AG04449 (cell line): ENCODE data around the gene ONECUT3.

Experiments used
- CTCF ChIA-PET: fragments of 350-600 bp; formaldehyde crosslinking; extraction: SDS; loops from one replicate; lab custom pipeline; 2021; ENCODE audit warnings: antibody characterized with exemption; lab: Yijun Ruan, JAX
- POLR2A ChIA-PET: fragments of 400-600, 350-600 bp; formaldehyde crosslinking; extraction: SDS; loops from one replicate; lab custom pipeline; 2020; ENCODE audit warnings: antibody characterized with exemption, inconsistent platforms; lab: Yijun Ruan, JAX
- DNase-seq: peaks from one replicate; pipeline ENCODE4 v3.0.0-alpha.2; 2010; ENCODE audit warnings: low read depth, low spot score
- H3K4me3 ChIP-seq: 2 replicates; pipeline ENCODE4 v1.5.1; 2011; ENCODE audit warnings: low read depth, mild to moderate bottlenecking, control low read depth, low read length
- TF ChIP-seq, protein P1 (sequence below): IDR thresholded peaks from one replicate; pipeline ENCODE4 v1.5.1; 2011; ENCODE audit warnings: mild to moderate bottlenecking, moderate library complexity, low read length, control low read depth, inconsistent platforms; ENCODE audit not compliant: insufficient read depth; ENCODE audit errors: missing control alignments

Gene ONECUT3

DNA sequence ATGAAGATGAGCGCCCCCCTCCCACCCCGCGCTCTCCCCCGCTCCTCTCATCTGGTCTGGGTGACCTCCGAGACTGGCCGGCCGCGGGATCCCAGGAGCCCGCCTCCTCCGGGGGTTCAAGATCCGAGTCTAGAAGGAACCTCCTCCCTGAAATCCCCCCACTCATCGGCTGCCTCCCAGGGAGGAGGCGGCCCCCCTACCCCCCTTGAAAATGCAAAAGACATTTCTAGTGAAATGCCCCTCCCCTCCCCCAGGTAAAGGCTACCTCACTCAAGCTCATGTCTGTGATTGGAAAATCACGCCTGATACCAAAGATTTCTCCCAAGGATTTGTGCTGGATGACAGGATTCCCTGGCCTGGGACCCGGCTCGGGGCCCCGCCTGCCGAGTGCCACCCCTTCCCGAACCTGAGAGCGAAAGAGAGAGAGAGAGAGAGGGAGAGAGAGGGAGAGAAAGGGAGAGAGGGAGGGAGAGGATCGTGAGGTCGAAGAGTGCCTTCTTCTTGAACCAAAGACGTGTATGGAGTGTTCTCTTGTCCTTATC is 23.4 kb downstream of the ONECUT3 start:
- no peak for DNase-seq
- CTCF ChIA-PET, result interaction anchor here (0.7 to 3.0 kb wide), 5 partner anchors 9 to 186 kb away, joined by 3 to 17 read pairs (median 4); no protein-coding TSS in a partner anchor
- POLR2A ChIA-PET, result no interaction called here
- H3K4me3 ChIP-seq, result no peak overlapping the region
- TF ChIP-seq, protein P1, sequence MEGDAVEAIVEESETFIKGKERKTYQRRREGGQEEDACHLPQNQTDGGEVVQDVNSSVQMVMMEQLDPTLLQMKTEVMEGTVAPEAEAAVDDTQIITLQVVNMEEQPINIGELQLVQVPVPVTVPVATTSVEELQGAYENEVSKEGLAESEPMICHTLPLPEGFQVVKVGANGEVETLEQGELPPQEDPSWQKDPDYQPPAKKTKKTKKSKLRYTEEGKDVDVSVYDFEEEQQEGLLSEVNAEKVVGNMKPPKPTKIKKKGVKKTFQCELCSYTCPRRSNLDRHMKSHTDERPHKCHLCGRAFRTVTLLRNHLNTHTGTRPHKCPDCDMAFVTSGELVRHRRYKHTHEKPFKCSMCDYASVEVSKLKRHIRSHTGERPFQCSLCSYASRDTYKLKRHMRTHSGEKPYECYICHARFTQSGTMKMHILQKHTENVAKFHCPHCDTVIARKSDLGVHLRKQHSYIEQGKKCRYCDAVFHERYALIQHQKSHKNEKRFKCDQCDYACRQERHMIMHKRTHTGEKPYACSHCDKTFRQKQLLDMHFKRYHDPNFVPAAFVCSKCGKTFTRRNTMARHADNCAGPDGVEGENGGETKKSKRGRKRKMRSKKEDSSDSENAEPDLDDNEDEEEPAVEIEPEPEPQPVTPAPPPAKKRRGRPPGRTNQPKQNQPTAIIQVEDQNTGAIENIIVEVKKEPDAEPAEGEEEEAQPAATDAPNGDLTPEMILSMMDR, result no peak

DNA sequence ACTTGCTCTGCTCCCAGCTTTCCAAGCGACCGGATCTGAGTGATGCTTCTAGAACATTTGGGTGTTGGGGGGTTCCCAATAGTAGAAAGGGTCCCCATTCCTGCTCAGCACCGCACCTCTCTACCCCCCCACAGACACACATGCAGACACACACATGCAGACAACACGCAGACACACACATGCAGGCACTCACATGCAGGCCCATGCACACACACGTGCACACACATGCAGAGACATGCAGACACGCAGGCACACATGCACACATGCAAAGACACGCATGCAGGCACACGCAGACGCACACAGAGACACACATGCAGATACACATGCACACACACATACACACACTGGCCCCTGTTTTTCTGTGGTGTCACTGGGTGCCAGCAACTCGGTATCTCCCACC is 23.8 kb downstream of the ONECUT3 start:
- CTCF ChIA-PET, result interaction anchor here (1.1 to 3.0 kb wide), 4 partner anchors 9 to 187 kb away, joined by 4 to 17 read pairs (median 10); no protein-coding TSS in a partner anchor
- POLR2A ChIA-PET, result no interaction called here

DNA sequence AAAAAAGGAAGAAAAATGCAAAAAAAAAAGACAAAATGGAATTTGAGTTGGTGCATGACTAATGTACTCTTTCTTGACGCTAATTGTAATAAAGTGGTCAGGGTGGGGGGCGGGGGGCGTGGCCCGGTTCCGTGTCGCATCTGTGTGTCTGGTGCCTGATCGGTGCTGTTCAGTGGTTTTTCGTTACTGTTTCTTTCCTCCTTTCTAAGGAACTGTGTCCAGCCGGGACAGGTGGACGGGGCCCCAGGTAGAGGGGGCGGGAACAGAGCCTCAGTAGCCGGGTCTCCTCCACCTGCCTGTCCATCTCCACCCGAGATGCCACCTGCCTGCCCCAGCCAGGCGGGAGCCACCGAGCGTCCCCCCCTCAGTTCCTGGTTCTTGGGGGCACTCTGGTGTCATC is 26.3 kb downstream of the ONECUT3 start:
- H3K4me3 ChIP-seq, result no peak overlapping the region
- CTCF ChIA-PET, result interaction anchor here (1.3 to 5.0 kb wide), 6 partner anchors 9 to 16 kb away, joined by 4 to 60 read pairs (median 8); no protein-coding TSS in a partner anchor
- TF ChIP-seq, protein P1, result no peak
- DNase-seq, result no peak
- POLR2A ChIA-PET, result no interaction called here

More for the DNA sequence above, 23.8 kb downstream of the ONECUT3 start:
- DNase-seq, result no peak
- H3K4me3 ChIP-seq, result no peak overlapping the region
- TF ChIP-seq, protein P1, result no peak

DNA sequence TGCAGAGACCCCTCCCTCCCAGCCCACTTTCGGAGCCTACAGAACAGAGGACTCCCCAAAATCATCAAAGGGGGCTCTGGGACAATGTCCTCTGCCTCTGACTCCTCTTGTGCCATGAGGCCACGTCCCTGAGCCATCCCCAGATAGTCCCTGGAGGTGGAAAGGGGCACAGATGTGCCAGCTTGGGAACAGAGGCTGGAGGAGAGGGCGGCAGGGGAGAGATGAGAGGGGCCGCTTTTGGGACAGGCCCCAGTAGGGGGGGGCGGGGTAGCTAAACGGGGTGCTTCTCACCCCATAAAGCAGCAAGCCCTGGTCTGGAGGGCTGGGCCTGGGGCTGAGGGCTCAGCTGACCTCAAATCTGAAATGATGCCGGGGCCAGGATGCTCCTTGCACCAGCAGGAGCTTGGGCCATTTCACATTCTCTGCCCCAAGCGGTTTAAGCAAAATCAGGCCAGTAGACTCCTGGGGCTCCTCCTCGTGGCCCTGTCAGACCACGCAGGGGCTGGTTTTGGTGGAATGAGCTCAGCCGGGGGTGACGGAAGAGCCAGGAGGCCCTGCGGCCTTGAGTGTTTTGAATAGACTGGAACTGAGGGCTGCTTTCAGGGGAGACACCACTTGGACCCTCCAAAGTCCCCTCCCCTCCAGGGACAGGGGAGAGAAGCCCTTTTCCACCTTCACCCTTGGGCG is 27.1 kb downstream of the ONECUT3 start:
- POLR2A ChIA-PET, result no interaction called here
- TF ChIP-seq, protein P1, result peak; percentile 19
- H3K4me3 ChIP-seq, result no peak overlapping the region
- no peak for DNase-seq
- CTCF ChIA-PET, result interaction anchor here (0.6 to 5.0 kb wide), 8 partner anchors 9 to 1857 kb away, joined by 3 to 60 read pairs (median 16); no protein-coding TSS in a partner anchor

DNA sequence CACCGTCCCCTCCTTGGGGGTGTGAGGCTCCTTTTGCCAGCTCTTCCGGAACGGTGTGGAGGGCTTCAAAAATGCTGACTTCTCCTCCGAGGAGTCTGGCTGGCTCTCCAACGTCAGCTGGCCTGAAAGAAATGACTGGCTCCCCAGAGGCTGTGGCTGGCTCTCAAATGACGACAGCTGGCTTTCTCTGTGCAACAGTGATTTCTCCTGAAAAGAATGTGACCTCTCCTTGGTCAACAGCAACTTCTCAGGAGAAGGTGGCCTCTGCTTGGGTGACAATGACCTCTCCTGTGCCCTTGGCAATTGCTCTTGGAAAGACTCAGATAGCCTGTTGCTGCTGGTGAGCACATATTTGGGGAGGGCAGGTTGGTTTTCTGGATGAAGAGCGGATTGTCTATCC is 29.2 kb downstream of the ONECUT3 start:
- DNase-seq, result no peak
- POLR2A ChIA-PET, result no interaction called here
- TF ChIP-seq, protein P1, result no peak
- CTCF ChIA-PET, result interaction anchor here (0.9 to 5.0 kb wide), 6 partner anchors 11 to 110 kb away, joined by 4 to 60 read pairs (median 24); no protein-coding TSS in a partner anchor
- no peak overlapping the region for H3K4me3 ChIP-seq

DNA sequence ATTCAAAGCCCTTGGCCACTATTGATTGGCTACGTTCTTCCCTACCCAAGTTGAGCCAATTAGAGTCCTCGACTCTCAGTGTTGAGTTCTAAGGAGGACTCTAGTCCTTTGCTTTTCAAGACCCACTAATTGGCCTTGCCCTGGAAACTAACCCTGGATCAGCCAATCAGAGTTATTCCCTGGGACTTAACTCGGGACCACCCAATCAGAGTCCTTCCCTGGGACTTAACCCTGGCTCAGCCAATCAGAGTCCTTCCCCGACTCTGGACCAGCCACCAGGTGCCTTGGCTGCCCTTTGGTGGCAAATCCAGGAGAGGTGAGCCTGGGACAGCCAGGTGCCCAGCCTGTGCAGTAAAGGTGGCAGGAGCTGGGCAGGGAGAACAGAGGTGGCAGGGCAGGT is 30.0 kb downstream of the ONECUT3 start:
- TF ChIP-seq, protein P1, result no peak
- H3K4me3 ChIP-seq, result no peak overlapping the region
- CTCF ChIA-PET, result interaction anchor here (0.9 to 5.0 kb wide), 7 partner anchors 12 to 111 kb away, joined by 4 to 60 read pairs (median 16); no protein-coding TSS in a partner anchor
- POLR2A ChIA-PET, result no interaction called here
- no peak for DNase-seq
